GM18909 (cell line): ENCODE measurements around the gene HSD17B1.
A peak's percentile ranks its signal among the peaks of the same experiment; 100 is the strongest.
"Not testable (repeated sequence)": the region's sequence is repeated elsewhere in the genome, so short reads cannot be mapped to it uniquely, and the experiment has no call there.

Experiments used
- ATAC-seq: cut with Tn5 transposase; IDR thresholded peaks from one replicate; pipeline ENCODE4 v1.9.1; 2021; ENCODE audit warnings: mild to moderate bottlenecking; ENCODE audit not compliant: unreplicated experiment, poor library complexity

The HSD17B1 gene

GRCh38 chr17:42522798-42523278, 29.9 kb upstream of the HSD17B1 start:
- no peak for ATAC-seq

- no peak for ATAC-seq
These were observed 27.5 kb upstream of the HSD17B1 start for GRCh38 chr17:42525221-42525620.

GRCh38 chr17:42526031-42526444, 26.7 kb upstream of the HSD17B1 start:
- ATAC-seq: no peak

- no peak for ATAC-seq
These were observed 24.8 kb upstream of the HSD17B1 start for GRCh38 chr17:42527932-42528331.

DNA sequence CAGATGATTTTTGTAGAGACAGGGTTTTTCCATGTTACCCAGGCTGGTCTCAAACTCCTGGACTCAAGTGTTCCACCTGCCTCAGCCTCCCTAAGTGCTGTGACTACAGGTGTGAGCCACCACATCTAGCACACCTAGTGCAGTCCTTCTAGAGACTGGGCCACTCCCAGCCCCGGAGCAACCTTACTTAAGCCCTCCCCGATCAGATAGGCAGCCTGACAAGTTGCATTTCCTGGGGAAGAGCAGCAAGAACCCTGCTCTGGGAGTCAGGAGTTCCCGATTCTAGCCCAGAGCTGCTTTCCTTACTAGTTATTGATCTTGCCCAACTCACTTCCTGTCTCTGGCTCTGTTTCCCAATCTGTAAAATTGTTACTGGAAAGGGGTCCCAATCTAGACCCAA, 23.7 kb upstream of the HSD17B1 start:
- ATAC-seq: no peak

- no peak for ATAC-seq
These were observed 21.7 kb upstream of the HSD17B1 start for GRCh38 chr17:42530952-42531454.

DNA sequence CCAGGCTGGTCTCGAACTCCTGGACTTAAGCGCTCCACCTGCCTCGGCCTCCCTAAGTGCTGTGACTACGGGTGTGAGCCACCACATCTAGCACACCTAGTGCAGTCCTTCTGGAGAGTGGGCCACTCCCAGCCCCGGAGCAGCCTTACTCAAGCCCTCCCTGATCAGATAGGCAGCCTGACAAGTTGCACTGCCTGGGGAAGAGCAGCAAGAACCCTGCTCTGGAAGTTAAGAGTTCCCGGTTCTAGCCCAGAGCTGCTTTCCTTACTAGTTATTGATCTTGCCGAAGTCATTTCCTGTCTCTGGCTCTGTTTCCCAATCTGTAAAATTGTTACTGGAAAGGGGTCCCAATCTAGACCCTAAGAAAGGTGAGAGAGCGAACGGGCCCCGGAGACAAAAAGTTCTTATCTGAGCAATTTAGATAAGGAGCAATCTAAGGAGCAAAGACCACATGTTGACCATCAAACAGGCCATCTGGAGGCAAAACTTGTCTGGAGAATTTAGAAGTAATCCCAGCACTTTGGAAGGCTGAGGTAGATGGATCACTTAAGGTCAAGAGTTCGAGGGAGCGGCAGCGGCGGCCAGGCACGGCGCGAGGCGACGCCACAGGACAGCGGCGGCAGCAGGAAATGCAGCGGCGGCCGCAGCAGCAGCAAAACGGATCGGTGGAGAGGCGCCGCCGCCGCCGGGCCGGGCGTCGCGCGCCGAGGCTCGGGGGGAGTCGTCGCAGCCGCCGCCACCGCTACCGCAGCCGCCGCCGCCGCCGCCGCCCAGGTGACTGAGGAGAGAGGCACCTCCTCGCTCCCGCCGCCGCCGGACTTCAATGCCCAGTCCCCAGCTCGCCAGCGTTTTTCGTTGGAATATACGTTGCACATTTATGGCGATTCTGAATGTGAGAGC, 21.0 kb upstream of the HSD17B1 start:
- ATAC-seq: no peak

- no peak for ATAC-seq
These were observed 17.3 kb upstream of the HSD17B1 start for GRCh38 chr17:42535155-42536047.

DNA sequence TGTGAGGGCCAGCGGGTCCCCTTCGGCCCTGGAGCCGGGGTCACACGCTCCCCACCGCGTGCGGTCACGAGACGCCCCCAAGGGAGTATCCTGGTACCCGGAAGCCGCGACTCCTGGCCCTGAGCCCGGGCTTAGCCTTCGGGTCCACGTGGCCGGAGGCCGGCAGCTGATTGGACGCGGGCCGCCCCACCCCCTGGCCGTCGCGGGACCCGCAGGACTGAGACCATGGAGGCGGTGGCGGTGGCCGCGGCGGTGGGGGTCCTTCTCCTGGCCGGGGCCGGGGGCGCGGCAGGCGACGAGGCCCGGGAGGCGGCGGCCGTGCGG, 16.7 kb upstream of the HSD17B1 start, which contains the start of gene NAGLU:
NAGLU (plus strand) TSS at position 194 of the 324 bp plus-strand sequence; CDS start at position 226, 32 bp downstream.
- ATAC-seq: peak; percentile 87

DNA sequence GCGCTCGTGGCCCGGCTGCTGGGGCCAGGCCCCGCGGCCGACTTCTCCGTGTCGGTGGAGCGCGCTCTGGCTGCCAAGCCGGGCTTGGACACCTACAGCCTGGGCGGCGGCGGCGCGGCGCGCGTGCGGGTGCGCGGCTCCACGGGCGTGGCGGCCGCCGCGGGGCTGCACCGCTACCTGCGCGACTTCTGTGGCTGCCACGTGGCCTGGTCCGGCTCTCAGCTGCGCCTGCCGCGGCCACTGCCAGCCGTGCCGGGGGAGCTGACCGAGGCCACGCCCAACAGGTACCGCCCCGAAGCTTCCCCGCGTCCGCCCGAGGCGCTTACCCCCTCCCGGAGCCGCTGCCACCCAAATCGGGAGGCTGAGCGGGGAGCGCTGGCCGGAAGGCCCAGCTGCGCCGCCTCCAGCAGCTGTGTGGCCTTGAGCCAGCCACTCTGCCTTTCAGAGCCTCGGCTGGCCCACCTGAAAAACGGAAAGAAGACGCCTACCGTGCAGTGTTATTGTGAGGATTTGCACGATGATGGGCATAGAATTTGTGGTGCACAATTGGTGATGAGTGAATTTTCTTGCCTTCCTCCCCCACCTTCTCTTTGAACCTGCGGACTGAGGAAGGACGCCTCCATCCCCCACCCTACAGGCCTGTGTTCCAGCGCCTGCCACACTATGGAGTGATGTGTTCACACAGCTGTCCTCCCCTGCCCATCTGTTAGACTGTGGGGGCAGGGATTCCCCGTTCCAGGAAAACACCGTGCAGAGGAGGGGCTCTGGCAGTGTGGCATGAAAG, 16.2 kb upstream of the HSD17B1 start:
- peak; percentile 65 for ATAC-seq

GRCh38 chr17:42537156-42537805, 15.4 kb upstream of the HSD17B1 start:
- no peak for ATAC-seq

- no peak for ATAC-seq
These were observed 14.8 kb upstream of the HSD17B1 start for GRCh38 chr17:42537826-42538451.

GRCh38 chr17:42538482-42538881, 14.2 kb upstream of the HSD17B1 start:
- ATAC-seq: no peak

DNA sequence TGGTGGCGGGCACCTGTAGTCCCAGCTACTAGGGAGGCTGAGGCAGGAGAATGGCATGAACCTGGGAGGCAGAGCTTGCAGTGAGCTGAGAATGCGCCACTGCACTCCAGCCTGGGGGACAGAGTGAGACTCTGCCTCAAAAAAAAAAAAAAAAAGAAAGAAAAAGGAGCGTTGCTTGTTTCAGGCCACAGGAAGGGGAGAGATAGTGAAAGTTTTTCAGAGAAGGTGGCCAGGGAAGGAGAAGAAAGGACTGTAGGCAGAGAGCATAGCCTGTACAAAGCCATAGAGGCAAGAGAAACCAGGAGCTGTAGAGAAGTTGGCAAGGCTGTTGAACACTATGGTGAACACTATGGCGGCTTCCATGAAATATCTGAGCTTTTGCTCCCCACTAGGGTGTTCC, 12.2 kb upstream of the HSD17B1 start:
- not testable (repeated sequence) for ATAC-seq

DNA sequence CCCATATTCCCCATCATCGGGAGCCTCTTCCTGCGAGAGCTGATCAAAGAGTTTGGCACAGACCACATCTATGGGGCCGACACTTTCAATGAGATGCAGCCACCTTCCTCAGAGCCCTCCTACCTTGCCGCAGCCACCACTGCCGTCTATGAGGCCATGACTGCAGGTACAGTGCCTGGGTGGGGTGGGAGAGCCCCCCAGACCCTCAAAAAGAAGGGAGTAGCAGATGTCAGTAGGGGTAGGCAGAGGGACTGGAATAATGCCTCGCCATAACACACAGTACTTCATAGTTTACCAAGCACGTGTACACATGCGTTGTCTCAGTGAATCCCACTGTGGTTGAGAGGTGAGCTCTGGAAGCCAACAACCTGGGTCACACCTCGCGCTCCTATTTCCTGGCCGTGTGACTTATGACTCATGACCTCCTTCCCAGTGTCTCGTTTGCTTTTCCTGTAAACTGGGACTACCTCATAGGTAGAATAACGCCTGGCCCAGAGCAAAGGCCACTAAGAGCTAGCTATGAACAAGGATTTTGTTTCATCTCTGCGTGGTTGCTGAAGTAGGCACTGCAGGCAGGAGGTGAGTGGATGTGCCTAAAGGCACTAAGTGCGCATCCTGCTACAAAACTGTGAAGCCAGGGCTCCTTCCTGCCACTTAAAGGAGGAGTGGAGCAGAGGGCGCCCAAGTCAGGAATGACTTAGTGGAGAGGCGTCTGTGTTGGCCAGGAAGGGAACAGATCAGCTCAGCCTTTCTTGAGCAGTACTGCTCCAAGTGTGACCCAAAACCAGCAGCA, 11.5 kb upstream of the HSD17B1 start:
- no peak for ATAC-seq

DNA sequence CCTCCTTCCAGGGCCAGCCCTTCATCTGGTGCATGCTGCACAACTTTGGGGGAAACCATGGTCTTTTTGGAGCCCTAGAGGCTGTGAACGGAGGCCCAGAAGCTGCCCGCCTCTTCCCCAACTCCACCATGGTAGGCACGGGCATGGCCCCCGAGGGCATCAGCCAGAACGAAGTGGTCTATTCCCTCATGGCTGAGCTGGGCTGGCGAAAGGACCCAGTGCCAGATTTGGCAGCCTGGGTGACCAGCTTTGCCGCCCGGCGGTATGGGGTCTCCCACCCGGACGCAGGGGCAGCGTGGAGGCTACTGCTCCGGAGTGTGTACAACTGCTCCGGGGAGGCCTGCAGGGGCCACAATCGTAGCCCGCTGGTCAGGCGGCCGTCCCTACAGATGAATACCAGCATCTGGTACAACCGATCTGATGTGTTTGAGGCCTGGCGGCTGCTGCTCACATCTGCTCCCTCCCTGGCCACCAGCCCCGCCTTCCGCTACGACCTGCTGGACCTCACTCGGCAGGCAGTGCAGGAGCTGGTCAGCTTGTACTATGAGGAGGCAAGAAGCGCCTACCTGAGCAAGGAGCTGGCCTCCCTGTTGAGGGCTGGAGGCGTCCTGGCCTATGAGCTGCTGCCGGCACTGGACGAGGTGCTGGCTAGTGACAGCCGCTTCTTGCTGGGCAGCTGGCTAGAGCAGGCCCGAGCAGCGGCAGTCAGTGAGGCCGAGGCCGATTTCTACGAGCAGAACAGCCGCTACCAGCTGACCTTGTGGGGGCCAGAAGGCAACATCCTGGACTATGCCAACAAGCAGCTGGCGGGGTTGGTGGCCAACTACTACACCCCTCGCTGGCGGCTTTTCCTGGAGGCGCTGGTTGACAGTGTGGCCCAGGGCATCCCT, 9.3 kb upstream of the HSD17B1 start:
- no peak for ATAC-seq

GRCh38 chr17:42544874-42545283, 7.8 kb upstream of the HSD17B1 start:
- no peak for ATAC-seq
